Fibroblast of mammary gland (primary cell): ENCODE results near the gene C2orf68.

Experiments used
- DNase-seq: peaks from one replicate; pipeline ENCODE4 v3.0.0-alpha.2; 2010; ENCODE audit warnings: low read depth
- H3K4me3 ChIP-seq: 2 replicates; pipeline ENCODE4 v1.5.1; 2011; ENCODE audit warnings: low read depth, mild to moderate bottlenecking, low read length, moderate library complexity; ENCODE audit not compliant: control insufficient read depth
- CTCF ChIP-seq: conservative IDR thresholded peaks from 2 replicates; pipeline ENCODE4 v1.5.1; 2011; ENCODE audit warnings: low read depth, low read length, inconsistent platforms; ENCODE audit not compliant: control insufficient read depth, insufficient read depth

The C2orf68 gene

GRCh38 chr2:85647823-85648526, 36.1 kb upstream of the C2orf68 start:
- H3K4me3 ChIP-seq: no peak overlapping the region
- no peak for DNase-seq
- no peak for TF ChIP-seq CTCF

- no peak overlapping the region for H3K4me3 ChIP-seq
- TF ChIP-seq CTCF: no peak
These were observed 34.3 kb upstream of the C2orf68 start for GRCh38 chr2:85646166-85646565.

GRCh38 chr2:85644909-85645308, 33.0 kb upstream of the C2orf68 start:
- H3K4me3 ChIP-seq: no peak overlapping the region
- TF ChIP-seq CTCF: no peak
- DNase-seq: no peak

More at GRCh38 chr2:85646166-85646565, 34.3 kb upstream of the C2orf68 start:
- DNase-seq: no peak

GRCh38 chr2:85642725-85643124, 30.9 kb upstream of the C2orf68 start:
- no peak overlapping the region for H3K4me3 ChIP-seq
- no peak for TF ChIP-seq CTCF
- DNase-seq: no peak

- DNase-seq: peak; percentile 33
- TF ChIP-seq CTCF: no peak
- no peak overlapping the region for H3K4me3 ChIP-seq
These were observed 23.8 kb upstream of the C2orf68 start for GRCh38 chr2:85635636-85636035.

GRCh38 chr2:85635011-85635410, 23.1 kb upstream of the C2orf68 start:
- DNase-seq: no peak
- H3K4me3 ChIP-seq: no peak overlapping the region
- no peak for TF ChIP-seq CTCF
